Smooth muscle cell (in vitro differentiated cells): ENCODE measurements around the gene ARID5B. TPM values are rescaled to one million over a fixed set of nuclear protein-coding genes. Genes with fewer than 3 reads are reported as not detected.
A peak's percentile ranks its signal among the peaks of the same experiment; 100 is the strongest.

Experiments used
- DNase-seq: peaks from one replicate; lab custom pipeline; 2025; ENCODE audit not compliant: unreplicated experiment; lab: John Stamatoyannopoulos, UW
- H2AFZ ChIP-seq: fragments of 200-600 bp; sonication (generic); 2 replicates; pipeline ENCODE4 v1.6.0; 2016; ENCODE audit warnings: antibody characterized with exemption, low read depth, mild to moderate bottlenecking
- H3F3A ChIP-seq: fragments of 200-600 bp; sonication (generic); 2 replicates; pipeline ENCODE4 v1.6.0; 2017; ENCODE audit warnings: antibody characterized with exemption, low read depth
- H3K27ac ChIP-seq: fragments of 200-600 bp; sonication (generic); 2 replicates; pipeline ENCODE4 v1.5.1; 2016; ENCODE audit warnings: low read depth, mild to moderate bottlenecking
- H3K27me3 ChIP-seq: fragments of 200-600 bp; sonication (generic); 2 replicates; pipeline ENCODE4 v1.6.1; 2016; ENCODE audit warnings: low read depth, mild to moderate bottlenecking
- H3K36me3 ChIP-seq: fragments of 200-600 bp; sonication (generic); 2 replicates; pipeline ENCODE4 v1.5.1; 2016; ENCODE audit warnings: low read depth
- H3K4me1 ChIP-seq: fragments of 200-600 bp; sonication (generic); 2 replicates; pipeline ENCODE4 v1.5.1; 2016; ENCODE audit warnings: low read depth
- H3K4me2 ChIP-seq: fragments of 200-600 bp; sonication (generic); 2 replicates; pipeline ENCODE4 v1.6.0; 2016; ENCODE audit warnings: mild to moderate bottlenecking
- H3K4me3 ChIP-seq: fragments of 200-600 bp; sonication (generic); 2 replicates; pipeline ENCODE4 v1.5.1; 2016; ENCODE audit warnings: mild to moderate bottlenecking
- H3K79me2 ChIP-seq: fragments of 200-600 bp; sonication (generic); 2 replicates; pipeline ENCODE4 v1.6.0; 2016; ENCODE audit warnings: low read depth, mild to moderate bottlenecking
- H3K9ac ChIP-seq: fragments of 200-600 bp; sonication (generic); 2 replicates; pipeline ENCODE4 v1.6.0; 2016; ENCODE audit warnings: low read depth
- H3K9me3 ChIP-seq: fragments of 200-600 bp; sonication (generic); replicated peaks from 2 replicates; pipeline ENCODE4 v1.5.1; 2016; ENCODE audit warnings: low read depth
- H4K20me1 ChIP-seq: fragments of 200-600 bp; sonication (generic); 2 replicates; pipeline ENCODE4 v1.6.0; 2016; ENCODE audit warnings: low read depth
- CTCF ChIP-seq: fragments of 200-600 bp; sonication (generic); IDR thresholded peaks from 2 replicates; pipeline ENCODE4 v1.5.1; 2017; ENCODE audit warnings: borderline replicate concordance, mild to moderate bottlenecking, antibody characterized with exemption; ENCODE audit not compliant: insufficient read depth, poor library complexity, severe bottlenecking
- WGBS: methylation state at CpG from one replicate; pipeline ENCODE4 v1.1.7; 2016; ENCODE audit warnings: low lambda C conversion rate; 5-methylcytosine and 5-hydroxymethylcytosine counted together
- polyA plus RNA-seq: library from polyadenylated mRNA; unstranded; fragments of >200 nt; fragmentation: Nextera tagmentation; extraction: Ambion mirVana; gene quantifications from 2 replicates; pipeline ENCODE4 v1.2.1, GENCODE V29; 2016
- total RNA-seq: library from RNA; depleted of rRNA; stranded (reverse); fragments of >200 nt; gene quantifications from 2 replicates; pipeline ENCODE4 v1.2.3, GENCODE V29; 2014

Gene ARID5B
- total and polyA plus RNA-seq, 2 experiments from 2014 or later = 49.0 to 67.6 TPM

- Histone ChIP-seq H3K27ac (peak overlapping the region; percentile 16), H3K27me3 (no peaks in the 10 kb centered on the region), H2AFZ (no peak overlapping the region), H3F3A (peaks cover 26% of the 10 kb centered on the region), H4K20me1 (peaks cover 67% of the 10 kb centered on the region), H3K79me2 (peaks cover 84% of the 10 kb centered on the region), H3K4me1 (peaks cover 13% of the 10 kb centered on the region), H3K4me2 (peak overlapping the region; percentile 41), H3K4me3 (no peak overlapping the region), H3K9ac (no peak overlapping the region), H3K36me3 (no peaks in the 10 kb centered on the region), H3K9me3 (no peaks in the 10 kb centered on the region)
- DNase-seq = no peak
- TF ChIP-seq CTCF = no peak
- 64% methylated on average over 2 of the region's 2 CpGs for WGBS
Measured at GRCh38 chr10:61906562-61906901, 5.0 kb downstream of the ARID5B start.

GRCh38 chr10:61907011-61907410 is 5.5 kb downstream of the ARID5B start:
- Histone ChIP-seq H4K20me1 (peaks cover 71% of the 10 kb centered on the region), H3F3A (peaks cover 26% of the 10 kb centered on the region), H2AFZ (no peak overlapping the region), H3K27ac (peak overlapping the region; percentile 16), H3K4me3 (peak overlapping the region; percentile 4), H3K4me1 (peaks cover 13% of the 10 kb centered on the region), H3K27me3 (no peaks in the 10 kb centered on the region), H3K36me3 (no peaks in the 10 kb centered on the region), H3K9me3 (no peaks in the 10 kb centered on the region), H3K9ac (no peak overlapping the region), H3K79me2 (peaks cover 84% of the 10 kb centered on the region), H3K4me2 (peak overlapping the region; percentile 28)
- no peak for TF ChIP-seq CTCF
- no peak for DNase-seq
- WGBS = 55% methylated on average over 2 of the region's 2 CpGs

GRCh38 chr10:61907587-61907986 is 6.1 kb downstream of the ARID5B start:
- Histone ChIP-seq H4K20me1 (peaks cover 76% of the 10 kb centered on the region), H2AFZ (no peak overlapping the region), H3K4me1 (peaks cover 13% of the 10 kb centered on the region), H3K4me2 (no peak overlapping the region), H3K27ac (peak overlapping the region; percentile 16), H3K4me3 (peak overlapping the region; percentile 4), H3K9ac (no peak overlapping the region), H3K9me3 (no peaks in the 10 kb centered on the region), H3K27me3 (no peaks in the 10 kb centered on the region), H3K79me2 (peaks cover 85% of the 10 kb centered on the region), H3F3A (peaks cover 26% of the 10 kb centered on the region), H3K36me3 (no peaks in the 10 kb centered on the region)
- 48% methylated on average over 3 of the region's 3 CpGs for WGBS
- TF ChIP-seq CTCF = no peak
- no peak for DNase-seq

- Histone ChIP-seq H3K9me3 (no peaks in the 10 kb centered on the region), H3K9ac (no peak overlapping the region), H3K27ac (no peak overlapping the region), H4K20me1 (peaks cover 87% of the 10 kb centered on the region), H3K4me1 (no peaks in the 10 kb centered on the region), H3K36me3 (no peaks in the 10 kb centered on the region), H3K27me3 (no peaks in the 10 kb centered on the region), H2AFZ (no peak overlapping the region), H3K4me3 (no peak overlapping the region), H3K4me2 (no peak overlapping the region), H3K79me2 (peaks cover 96% of the 10 kb centered on the region), H3F3A (peaks cover 8% of the 10 kb centered on the region)
- DNase-seq = no peak
- no peak for TF ChIP-seq CTCF
- WGBS = 95% methylated on average over 6 of the region's 6 CpGs
Measured at GRCh38 chr10:61910226-61910805, 8.8 kb downstream of the ARID5B start.
